ENCODE data around the gene SLC30A3. TPM values are rescaled to one million over a fixed set of nuclear protein-coding genes. Genes with fewer than 3 reads are reported as not detected.

The SLC30A3 gene
- total and polyA plus RNA-seq, 3 donors from 2014 or later, result 111 to 160 (median 130) TPM

GRCh38 chr2:27206346-27206745 is 56.5 kb downstream of the SLC30A3 start:
- peaks cover 4% of the 10 kb centered on the region for H3K4me1 ChIP-seq
- no peaks in the 10 kb centered on the region for H3K36me3 ChIP-seq (ENCODE audit: low read depth, missing control alignments)
- intact Hi-C loops (cut with DNase I; ENCODE audit: low total_unique reads), result no loop called here
- WGBS, 2 donors, result 95 to 100% methylated on average over 6 of the region's 6 CpGs
- TF ChIP-seq POLR2A (IDR thresholded peaks at IDR 0.05), result no peak
- no peak for TF ChIP-seq CTCF (IDR thresholded peaks at IDR 0.05)
- no peak overlapping the region for H3K4me3 ChIP-seq
- H3K9me3 ChIP-seq, result no peaks in the 10 kb centered on the region
- no peaks in the 10 kb centered on the region for H3K27me3 ChIP-seq
- no peak overlapping the region for H3K27ac ChIP-seq
- DNase-seq, result no peak

- intact Hi-C loops (cut with DNase I; ENCODE audit: low total_unique reads), result no loop called here
- H3K36me3 ChIP-seq (ENCODE audit: low read depth, missing control alignments), result no peaks in the 10 kb centered on the region
- H3K4me1 ChIP-seq, result no peaks in the 10 kb centered on the region
- TF ChIP-seq CTCF (IDR thresholded peaks at IDR 0.05) (no peak), POLR2A (IDR thresholded peaks at IDR 0.05) (no peak)
- WGBS, 2 donors, result 42 to 50% methylated on average over 1 to 8 of the region's 8 CpGs
- DNase-seq, result no peak
- no peaks in the 10 kb centered on the region for H3K9me3 ChIP-seq
- H3K27me3 ChIP-seq, result no peaks in the 10 kb centered on the region
- H3K27ac ChIP-seq, result peak overlapping the region in 1 of 2 donors; percentile 17
- no peak overlapping the region for H3K4me3 ChIP-seq
These were observed 57.6 kb downstream of the SLC30A3 start for GRCh38 chr2:27205206-27205605.

- Histone ChIP-seq H3K27me3 (no peaks in the 10 kb centered on the region), H3K9me3 (no peaks in the 10 kb centered on the region), H3K4me1 (peaks cover under 1% of the 10 kb centered on the region), H3K27ac (no peak overlapping the region), H3K36me3 (ENCODE audit: low read depth, missing control alignments) (no peaks in the 10 kb centered on the region), H3K4me3 (no peak overlapping the region)
- 90% methylated on average over 8 of the region's 8 CpGs; no CpG with 5 or more reads in 1 of the 2 donors for WGBS, 2 donors
- intact Hi-C loops (cut with DNase I; ENCODE audit: low total_unique reads), result no loop called here
- TF ChIP-seq CTCF (IDR thresholded peaks at IDR 0.05) (no peak), POLR2A (IDR thresholded peaks at IDR 0.05) (no peak)
- DNase-seq, result no peak
These were observed 58.3 kb downstream of the SLC30A3 start for GRCh38 chr2:27204566-27204965.

- DNase-seq, result no peak
- WGBS, 2 donors, result 95 to 99% methylated on average over 8 to 9 of the region's 9 CpGs
- intact Hi-C loops (cut with DNase I; ENCODE audit: low total_unique reads), result no loop called here
- no peak overlapping the region for H3K27ac ChIP-seq
- no peaks in the 10 kb centered on the region for H3K27me3 ChIP-seq
- no peaks in the 10 kb centered on the region for H3K9me3 ChIP-seq
- H3K4me3 ChIP-seq, result no peak overlapping the region
- H3K4me1 ChIP-seq, result peaks cover 5% of the 10 kb centered on the region
- no peak for TF ChIP-seq POLR2A (IDR thresholded peaks at IDR 0.05)
- H3K36me3 ChIP-seq (ENCODE audit: low read depth, missing control alignments), result no peaks in the 10 kb centered on the region
These were observed 59.1 kb downstream of the SLC30A3 start for GRCh38 chr2:27203741-27204140.

Other genes with a start within 250 kb of the SLC30A3 start
- 10 to 100 TPM; 64.8 to 73.9 TPM for gene TMEM214, start 230.1 kb downstream of the SLC30A3 start, total RNA-seq
- gene TMEM214, start 230.1 kb downstream of the SLC30A3 start, polyA plus RNA-seq (ENCODE audit: insufficient read depth, low read depth, low replicate concordance), result 81.9 TPM
- gene AGBL5, start 211.4 kb downstream of the SLC30A3 start, total RNA-seq, result 100 to 1,000 TPM; 227 to 294 TPM
- gene AGBL5, start 211.4 kb downstream of the SLC30A3 start, polyA plus RNA-seq (ENCODE audit: insufficient read depth, low read depth, low replicate concordance), result 784 TPM
- gene OST4, start 191.4 kb downstream of the SLC30A3 start, total RNA-seq, result 100 to 1,000 TPM; 220 to 262 TPM
- 297 TPM for gene OST4, start 191.4 kb downstream of the SLC30A3 start, polyA plus RNA-seq (ENCODE audit: insufficient read depth, low read depth, low replicate concordance)
- 10 to 100 TPM; 29.2 to 50.7 TPM for gene EMILIN1, start 184.4 kb downstream of the SLC30A3 start, total RNA-seq
- gene EMILIN1, start 184.4 kb downstream of the SLC30A3 start, polyA plus RNA-seq (ENCODE audit: insufficient read depth, low read depth, low replicate concordance), result 35.9 TPM
- 10 to 100 TPM in 1 of 2 donors, 1 to 10 TPM in 1; 5.3 to 13.4 TPM for gene KHK, start 176.3 kb downstream of the SLC30A3 start, total RNA-seq
- 11.5 TPM for gene KHK, start 176.3 kb downstream of the SLC30A3 start, polyA plus RNA-seq (ENCODE audit: insufficient read depth, low read depth, low replicate concordance)
- 10 to 100 TPM in 1 of 2 donors, 1 to 10 TPM in 1; 6.6 to 11.1 TPM for gene CGREF1, start 143.9 kb downstream of the SLC30A3 start, total RNA-seq
- gene CGREF1, start 143.9 kb downstream of the SLC30A3 start, polyA plus RNA-seq (ENCODE audit: insufficient read depth, low read depth, low replicate concordance), result 7.4 TPM
- gene ABHD1, start 139.2 kb downstream of the SLC30A3 start, total RNA-seq, result 10 to 100 TPM; 37.3 to 76.4 TPM
- 141 TPM for gene ABHD1, start 139.2 kb downstream of the SLC30A3 start, polyA plus RNA-seq (ENCODE audit: insufficient read depth, low read depth, low replicate concordance)
- 10 to 100 TPM; 82.0 to 84.0 TPM for gene PREB, start 128.4 kb downstream of the SLC30A3 start, total RNA-seq
- 62.4 TPM for gene PREB, start 128.4 kb downstream of the SLC30A3 start, polyA plus RNA-seq (ENCODE audit: insufficient read depth, low read depth, low replicate concordance)
- 10 to 100 TPM; 12.8 to 55.4 TPM for gene PRR30, start 123.6 kb downstream of the SLC30A3 start, total RNA-seq
- gene PRR30, start 123.6 kb downstream of the SLC30A3 start, polyA plus RNA-seq (ENCODE audit: insufficient read depth, low read depth, low replicate concordance), result 153 TPM
- gene TCF23, start 114.0 kb downstream of the SLC30A3 start, total RNA-seq, result 1 to 10 TPM; 5.5 to 6.7 TPM
- 6.6 TPM for gene TCF23, start 114.0 kb downstream of the SLC30A3 start, polyA plus RNA-seq (ENCODE audit: insufficient read depth, low read depth, low replicate concordance)
- gene ATRAID, start 51.0 kb downstream of the SLC30A3 start, total RNA-seq, result 100 to 1,000 TPM; 263 to 295 TPM
- 323 TPM for gene ATRAID, start 51.0 kb downstream of the SLC30A3 start, polyA plus RNA-seq (ENCODE audit: insufficient read depth, low read depth, low replicate concordance)
- gene SLC5A6, start 50.8 kb downstream of the SLC30A3 start, total RNA-seq, result 10 to 100 TPM; 83.4 to 84.0 TPM
- gene SLC5A6, start 50.8 kb downstream of the SLC30A3 start, polyA plus RNA-seq (ENCODE audit: insufficient read depth, low read depth, low replicate concordance), result 83.9 TPM
- gene CAD, start 45.7 kb downstream of the SLC30A3 start, total RNA-seq, result 10 to 100 TPM; 62.5 to 66.9 TPM
- gene CAD, start 45.7 kb downstream of the SLC30A3 start, polyA plus RNA-seq (ENCODE audit: insufficient read depth, low read depth, low replicate concordance), result 40.0 TPM
- 10 to 100 TPM; 37.4 to 57.9 TPM for gene DNAJC5G, start 12.4 kb upstream of the SLC30A3 start, total RNA-seq
- gene DNAJC5G, start 12.4 kb upstream of the SLC30A3 start, polyA plus RNA-seq (ENCODE audit: insufficient read depth, low read depth, low replicate concordance), result 65.0 TPM
- 10 to 100 TPM; 38.5 to 46.8 TPM for gene TRIM54, start 19.4 kb upstream of the SLC30A3 start, total RNA-seq
- gene TRIM54, start 19.4 kb upstream of the SLC30A3 start, polyA plus RNA-seq (ENCODE audit: insufficient read depth, low read depth, low replicate concordance), result 28.3 TPM
- 10 to 100 TPM; 16.2 to 18.8 TPM for gene UCN, start 45.4 kb upstream of the SLC30A3 start, total RNA-seq
- gene UCN, start 45.4 kb upstream of the SLC30A3 start, polyA plus RNA-seq (ENCODE audit: insufficient read depth, low read depth, low replicate concordance), result 0.75 TPM
- 10 to 100 TPM; 71.2 to 72.3 TPM for gene MPV17, start 60.0 kb upstream of the SLC30A3 start, total RNA-seq
- gene MPV17, start 60.0 kb upstream of the SLC30A3 start, polyA plus RNA-seq (ENCODE audit: insufficient read depth, low read depth, low replicate concordance), result 59.5 TPM
- 10 to 100 TPM; 72.6 to 91.3 TPM for gene GTF3C2, start 93.7 kb upstream of the SLC30A3 start, total RNA-seq
- 55.1 TPM for gene GTF3C2, start 93.7 kb upstream of the SLC30A3 start, polyA plus RNA-seq (ENCODE audit: insufficient read depth, low read depth, low replicate concordance)
- 10 to 100 TPM; 59.4 to 67.7 TPM for gene EIF2B4, start 107.3 kb upstream of the SLC30A3 start, total RNA-seq
- 111 TPM for gene EIF2B4, start 107.3 kb upstream of the SLC30A3 start, polyA plus RNA-seq (ENCODE audit: insufficient read depth, low read depth, low replicate concordance)
- 100 to 1,000 TPM in 1 of 2 donors, 10 to 100 TPM in 1; 79.3 to 104 TPM for gene SNX17, start 107.6 kb upstream of the SLC30A3 start, total RNA-seq
- gene SNX17, start 107.6 kb upstream of the SLC30A3 start, polyA plus RNA-seq (ENCODE audit: insufficient read depth, low read depth, low replicate concordance), result 96.5 TPM
- gene ZNF513, start 117.7 kb upstream of the SLC30A3 start, total RNA-seq, result 10 to 100 TPM; 26.7 to 39.4 TPM
- 39.8 TPM for gene ZNF513, start 117.7 kb upstream of the SLC30A3 start, polyA plus RNA-seq (ENCODE audit: insufficient read depth, low read depth, low replicate concordance)
- 100 to 1,000 TPM; 163 to 245 TPM for gene PPM1G, start 146.5 kb upstream of the SLC30A3 start, total RNA-seq
- 569 TPM for gene PPM1G, start 146.5 kb upstream of the SLC30A3 start, polyA plus RNA-seq (ENCODE audit: insufficient read depth, low read depth, low replicate concordance)
- 100 to 1,000 TPM; 112 to 139 TPM for gene NRBP1, start 165.6 kb upstream of the SLC30A3 start, total RNA-seq
- gene NRBP1, start 165.6 kb upstream of the SLC30A3 start, polyA plus RNA-seq (ENCODE audit: insufficient read depth, low read depth, low replicate concordance), result 191 TPM
- gene KRTCAP3, start 179.3 kb upstream of the SLC30A3 start, total RNA-seq, result 1 to 10 TPM; 4.3 to 6.8 TPM
- 5.1 TPM for gene KRTCAP3, start 179.3 kb upstream of the SLC30A3 start, polyA plus RNA-seq (ENCODE audit: insufficient read depth, low read depth, low replicate concordance)
- 100 to 1,000 TPM in 1 of 2 donors, 10 to 100 TPM in 1; 76.4 to 133 TPM for gene IFT172, start 226.7 kb upstream of the SLC30A3 start, total RNA-seq
- 151 TPM for gene IFT172, start 226.7 kb upstream of the SLC30A3 start, polyA plus RNA-seq (ENCODE audit: insufficient read depth, low read depth, low replicate concordance)
- gene FNDC4, start 232.2 kb upstream of the SLC30A3 start, total RNA-seq, result 10 to 100 TPM; 23.5 to 39.2 TPM
- gene FNDC4, start 232.2 kb upstream of the SLC30A3 start, polyA plus RNA-seq (ENCODE audit: insufficient read depth, low read depth, low replicate concordance), result 35.9 TPM
- 1 to 10 TPM; 2.3 to 3.3 TPM for gene GCKR, start 233.8 kb upstream of the SLC30A3 start, total RNA-seq
- gene GCKR, start 233.8 kb upstream of the SLC30A3 start, polyA plus RNA-seq (ENCODE audit: insufficient read depth, low read depth, low replicate concordance), result 4.9 TPM

Measured in testis (tissue), 3 donors.